GM18498 (cell line): ENCODE data around the gene PI4K2A.
"Not testable (repeated sequence)": the region's sequence is repeated elsewhere in the genome, so short reads cannot be mapped to it uniquely, and the experiment has no call there.

Source experiments
- ATAC-seq: cut with Tn5 transposase; IDR thresholded peaks from one replicate; pipeline ENCODE4 v1.9.1; 2021; ENCODE audit warnings: mild to moderate bottlenecking, moderate library complexity; ENCODE audit not compliant: unreplicated experiment

PI4K2A gene

GRCh38 chr10:97631098-97631497 is 9.4 kb upstream of the PI4K2A start:
- ATAC-seq: no peak

- peak; percentile 100 for ATAC-seq
These were observed 7.3 kb upstream of the PI4K2A start, which contains the start of gene MORN4 for GRCh38 chr10:97632949-97633884. Gene MORN4 (minus strand): TSS chr10:97633500. CDS start chr10:97619653, 13,847 bp downstream.

- ATAC-seq: no peak
These were observed 6.5 kb upstream of the PI4K2A start for GRCh38 chr10:97633921-97634320.

- ATAC-seq: no peak
These were observed 4.9 kb upstream of the PI4K2A start for GRCh38 chr10:97635577-97635976.

GRCh38 chr10:97639090-97639489 is 1.4 kb upstream of the PI4K2A start:
- not testable (repeated sequence) for ATAC-seq

- peak; percentile 22 for ATAC-seq
These were observed 669 bp downstream of the PI4K2A start for GRCh38 chr10:97640868-97641811.

GRCh38 chr10:97642471-97643159 is 2.1 kb downstream of the PI4K2A start:
- ATAC-seq: not testable (repeated sequence)

- ATAC-seq: no peak
These were observed 3.0 kb downstream of the PI4K2A start for GRCh38 chr10:97643441-97643985.

GRCh38 chr10:97644936-97645335 is 4.5 kb downstream of the PI4K2A start:
- ATAC-seq: no peak

GRCh38 chr10:97647556-97647955 is 7.1 kb downstream of the PI4K2A start:
- ATAC-seq: no peak

- ATAC-seq: peak; percentile 96
These were observed 8.3 kb downstream of the PI4K2A start for GRCh38 chr10:97648562-97649404.

- not testable (repeated sequence) for ATAC-seq
These were observed 8.9 kb downstream of the PI4K2A start for GRCh38 chr10:97649405-97649750.

- ATAC-seq: no peak
These were observed 10.3 kb downstream of the PI4K2A start for GRCh38 chr10:97650726-97651125.

- ATAC-seq: no peak
These were observed 11.3 kb downstream of the PI4K2A start for GRCh38 chr10:97651773-97652172.

- no peak for ATAC-seq
These were observed 16.3 kb downstream of the PI4K2A start for GRCh38 chr10:97656777-97657176.

- no peak for ATAC-seq
These were observed 19.1 kb downstream of the PI4K2A start for GRCh38 chr10:97659589-97659988.

GRCh38 chr10:97664282-97664850 is 23.9 kb downstream of the PI4K2A start:
- ATAC-seq: no peak

GRCh38 chr10:97666992-97667391 is 26.5 kb downstream of the PI4K2A start:
- no peak for ATAC-seq

GRCh38 chr10:97667463-97667862 is 27.0 kb downstream of the PI4K2A start:
- ATAC-seq: no peak
